H9 (cell line): ENCODE results near the gene ZNF654. TPM values are rescaled to one million over a fixed set of nuclear protein-coding genes. Genes with fewer than 3 reads are reported as not detected.

Experiments used
- DNase-seq: peaks from one replicate; pipeline ENCODE4 v3.0.0-alpha.2; 2017
- H2AFZ ChIP-seq: one replicate; pipeline ENCODE4 v1.6.1; 2013; ENCODE audit warnings: mild to moderate bottlenecking, low read length, control low read depth, moderate library complexity
- H2AK5ac ChIP-seq: 2 replicates; pipeline ENCODE4 v1.6.1; 2013; ENCODE audit warnings: low read length, control low read depth, mixed read lengths; ENCODE audit not compliant: insufficient read length
- H2BK120ac ChIP-seq: one replicate; pipeline ENCODE4 v1.6.1; 2013; ENCODE audit warnings: low read depth, mild to moderate bottlenecking, low read length, control low read depth, inconsistent platforms; ENCODE audit not compliant: poor library complexity, severe bottlenecking
- H2BK12ac ChIP-seq: 2 replicates; pipeline ENCODE4 v1.6.1; 2013; ENCODE audit warnings: low read length, control low read depth, mixed read lengths, low read depth; ENCODE audit not compliant: insufficient read length
- H2BK15ac ChIP-seq: 2 replicates; pipeline ENCODE4 v1.6.1; 2013; ENCODE audit warnings: low read depth, low read length, control low read depth
- H2BK20ac ChIP-seq: one replicate; pipeline ENCODE4 v1.6.1; 2013; ENCODE audit warnings: low read depth, mild to moderate bottlenecking, low read length, control low read depth, inconsistent platforms; ENCODE audit not compliant: poor library complexity, severe bottlenecking
- H2BK5ac ChIP-seq: 2 replicates; pipeline ENCODE4 v1.6.1; 2013; ENCODE audit warnings: low read length, control low read depth, mixed read lengths; ENCODE audit not compliant: insufficient read length
- H3K14ac ChIP-seq: 2 replicates; pipeline ENCODE4 v1.6.1; 2013; ENCODE audit warnings: low read length, control low read depth; ENCODE audit not compliant: insufficient read depth
- H3K18ac ChIP-seq: 2 replicates; pipeline ENCODE4 v1.6.1; 2013; ENCODE audit warnings: low read depth, mild to moderate bottlenecking, mixed read lengths, low read length, control low read depth; ENCODE audit not compliant: insufficient read length
- H3K23ac ChIP-seq: 2 replicates; pipeline ENCODE4 v1.6.1; 2013; ENCODE audit warnings: low read length, control low read depth, mixed read lengths, low read depth; ENCODE audit not compliant: insufficient read length
- H3K23me2 ChIP-seq: 2 replicates; pipeline ENCODE4 v1.6.1; 2013; ENCODE audit warnings: low read depth, mild to moderate bottlenecking, mixed read lengths, low read length, control low read depth; ENCODE audit not compliant: insufficient read length, poor library complexity, severe bottlenecking
- H3K27ac ChIP-seq: 2 replicates; pipeline ENCODE4 v1.5.1; 2013; ENCODE audit warnings: low read length, control low read depth, mixed read lengths, low read depth; ENCODE audit not compliant: insufficient read length
- H3K27me3 ChIP-seq: 2 replicates; pipeline ENCODE4 v1.6.1; 2013; ENCODE audit warnings: low read length, control low read depth, inconsistent platforms; ENCODE audit not compliant: insufficient read depth
- H3K4ac ChIP-seq: 2 replicates; pipeline ENCODE4 v1.6.1; 2013; ENCODE audit warnings: low read depth, mild to moderate bottlenecking, control low read depth, inconsistent platforms, low read length, moderate library complexity
- H3K4me1 ChIP-seq: 2 replicates; pipeline ENCODE4 v1.6.1; 2013; ENCODE audit warnings: low read length, control low read depth, inconsistent platforms; ENCODE audit not compliant: insufficient read depth
- H3K4me2 ChIP-seq: 2 replicates; pipeline ENCODE4 v1.6.1; 2013; ENCODE audit warnings: low read length, control low read depth, mixed read lengths; ENCODE audit not compliant: insufficient read length, insufficient read depth
- H3K56ac ChIP-seq: 2 replicates; pipeline ENCODE4 v1.6.1; 2013; ENCODE audit warnings: low read depth, mild to moderate bottlenecking, mixed read lengths, low read length, control low read depth; ENCODE audit not compliant: insufficient read length
- H3K79me1 ChIP-seq: 2 replicates; pipeline ENCODE4 v1.6.1; 2013; ENCODE audit warnings: low read depth, mild to moderate bottlenecking, moderate library complexity, low read length, control low read depth, inconsistent platforms; ENCODE audit not compliant: insufficient read depth, poor library complexity, severe bottlenecking
- H3K79me2 ChIP-seq: 2 replicates; pipeline ENCODE4 v1.6.1; 2013; ENCODE audit warnings: low read length, control low read depth, inconsistent platforms; ENCODE audit not compliant: insufficient read depth
- H3K9ac ChIP-seq: 2 replicates; pipeline ENCODE4 v1.6.1; 2013; ENCODE audit warnings: low read length, control low read depth, mixed read lengths; ENCODE audit not compliant: insufficient read length; ENCODE audit errors: extremely low read depth
- H3K9me3 ChIP-seq: one replicate; pipeline ENCODE4 v1.6.1; 2013; ENCODE audit warnings: low read depth, low read length, inconsistent platforms; ENCODE audit not compliant: control insufficient read depth
- H3T11ph ChIP-seq: one replicate; pipeline ENCODE4 v1.6.1; 2013; ENCODE audit warnings: mild to moderate bottlenecking, low read length, control low read depth, inconsistent platforms
- H4K20me1 ChIP-seq: one replicate; pipeline ENCODE4 v1.6.1; 2013; ENCODE audit not compliant: control insufficient read depth, insufficient read length, insufficient read depth
- H4K5ac ChIP-seq: 2 replicates; pipeline ENCODE4 v1.6.1; 2013; ENCODE audit warnings: low read depth, mild to moderate bottlenecking, mixed read lengths, low read length, control low read depth; ENCODE audit not compliant: insufficient read length
- H4K8ac ChIP-seq: replicated peaks from 2 replicates; pipeline ENCODE4 v1.6.1; 2013; ENCODE audit warnings: low read length, control low read depth, mixed read lengths, low read depth; ENCODE audit not compliant: insufficient read length
- H4K91ac ChIP-seq: 2 replicates; pipeline ENCODE4 v1.6.1; 2013; ENCODE audit warnings: low read depth, mild to moderate bottlenecking, moderate library complexity, mixed read lengths, low read length, control low read depth; ENCODE audit not compliant: insufficient read length
- H3K27ac Mint-ChIP-seq, 3 experiments: 2 replicates in 2 of 3; 3 replicates in 1 of 3; pipeline ENCODE4 v1.8.0; 2020 to 2021; ENCODE audit warnings: mixed read lengths in 3 of 3, mild to moderate bottlenecking in 1 of 3, moderate library complexity in 1 of 3
- H3K27me3 Mint-ChIP-seq: 2 replicates; pipeline ENCODE4 v1.8.0; 2021; ENCODE audit warnings: low read depth, mild to moderate bottlenecking, moderate library complexity, mixed read lengths
- H3K36me3 Mint-ChIP-seq, 3 experiments: 2 replicates in 2 of 3; 3 replicates in 1 of 3; pipeline ENCODE4 v1.8.0; 2020 to 2021; ENCODE audit warnings: low read depth in 3 of 3, mixed read lengths in 3 of 3; ENCODE audit not compliant: insufficient read depth in 1 of 3
- H3K4me1 Mint-ChIP-seq, 2 experiments: 2 replicates each; pipeline ENCODE4 v1.8.0; 2020; ENCODE audit warnings: mixed read lengths in 2 of 2
- H3K4me3 Mint-ChIP-seq, 2 experiments: 2 replicates in 1 of 2; 3 replicates in 1 of 2; pipeline ENCODE4 v1.8.0; 2020 to 2021; ENCODE audit warnings: mild to moderate bottlenecking in 2 of 2, mixed read lengths in 2 of 2, moderate library complexity in 1 of 2
- H3K9me3 Mint-ChIP-seq, 2 experiments: 2 replicates in 1 of 2; 3 replicates in 1 of 2; pipeline ENCODE4 v1.8.0; 2020; ENCODE audit warnings: mild to moderate bottlenecking in 2 of 2, mixed read lengths in 2 of 2, moderate library complexity in 1 of 2
- total RNA-seq: library from RNA; stranded (reverse); gene quantifications from 2 replicates; pipeline ENCODE4 v1.2.1, GENCODE V29; 2021
- TF ChIP-seq, protein P1 (sequence below): fragments of 200-600 bp; sonication (generic); conservative IDR thresholded peaks from 3 replicates; pipeline ENCODE4 v1.8.0; 2021; ENCODE audit warnings: antibody characterized with exemption, mild to moderate bottlenecking

ZNF654 gene
- total RNA-seq, 1 experiment from 2014 or later: 8.7 TPM

DNA sequence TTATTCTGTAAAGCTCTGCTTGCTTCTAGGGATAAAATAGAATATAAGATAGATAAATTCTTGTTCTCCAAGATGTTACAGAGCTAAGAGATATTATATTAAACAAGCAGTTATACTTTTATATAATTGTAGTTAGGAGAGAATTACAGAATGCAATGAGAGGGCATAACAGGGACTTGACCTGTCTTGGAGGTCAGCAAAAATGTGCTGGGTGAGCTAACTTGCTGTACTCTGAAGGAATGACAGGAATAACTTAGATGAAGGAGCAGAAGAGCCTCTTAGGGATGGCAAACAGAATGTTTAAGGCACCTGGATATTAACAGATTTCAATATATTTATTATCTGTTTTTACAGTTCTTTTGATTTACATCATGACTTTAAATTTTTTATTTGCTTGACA lies 33.2 kb downstream of the ZNF654 start:
- TF ChIP-seq, protein P1, sequence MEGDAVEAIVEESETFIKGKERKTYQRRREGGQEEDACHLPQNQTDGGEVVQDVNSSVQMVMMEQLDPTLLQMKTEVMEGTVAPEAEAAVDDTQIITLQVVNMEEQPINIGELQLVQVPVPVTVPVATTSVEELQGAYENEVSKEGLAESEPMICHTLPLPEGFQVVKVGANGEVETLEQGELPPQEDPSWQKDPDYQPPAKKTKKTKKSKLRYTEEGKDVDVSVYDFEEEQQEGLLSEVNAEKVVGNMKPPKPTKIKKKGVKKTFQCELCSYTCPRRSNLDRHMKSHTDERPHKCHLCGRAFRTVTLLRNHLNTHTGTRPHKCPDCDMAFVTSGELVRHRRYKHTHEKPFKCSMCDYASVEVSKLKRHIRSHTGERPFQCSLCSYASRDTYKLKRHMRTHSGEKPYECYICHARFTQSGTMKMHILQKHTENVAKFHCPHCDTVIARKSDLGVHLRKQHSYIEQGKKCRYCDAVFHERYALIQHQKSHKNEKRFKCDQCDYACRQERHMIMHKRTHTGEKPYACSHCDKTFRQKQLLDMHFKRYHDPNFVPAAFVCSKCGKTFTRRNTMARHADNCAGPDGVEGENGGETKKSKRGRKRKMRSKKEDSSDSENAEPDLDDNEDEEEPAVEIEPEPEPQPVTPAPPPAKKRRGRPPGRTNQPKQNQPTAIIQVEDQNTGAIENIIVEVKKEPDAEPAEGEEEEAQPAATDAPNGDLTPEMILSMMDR: no peak
- Histone ChIP-seq H2AFZ (no peak overlapping the region), H3K14ac (no peak overlapping the region), H3T11ph (no peak overlapping the region), H3K27me3 (no peaks in the 10 kb centered on the region), H3K4me2 (no peak overlapping the region), H3K4me1 (no peaks in the 10 kb centered on the region), H4K91ac (no peak overlapping the region), H3K56ac (no peak overlapping the region), H3K9ac (no peak overlapping the region), H3K79me2 (no peaks in the 10 kb centered on the region), H3K23ac (no peak overlapping the region), H3K9me3 (no peaks in the 10 kb centered on the region), H2BK120ac (no peak overlapping the region), H4K8ac (no peak overlapping the region), H2BK12ac (no peak overlapping the region), H3K4ac (no peak overlapping the region), H3K79me1 (no peaks in the 10 kb centered on the region), H3K18ac (no peak overlapping the region), H2BK20ac (no peak overlapping the region), H2BK5ac (no peak overlapping the region), H3K27ac (no peak overlapping the region), H2AK5ac (no peak overlapping the region), H3K23me2 (no peaks in the 10 kb centered on the region), H4K5ac (no peak overlapping the region), H2BK15ac (no peak overlapping the region), H4K20me1 (no peaks in the 10 kb centered on the region)
- Mint-ChIP-seq H3K4me3 (no peak overlapping the region), H3K9me3 (peaks cover 0 to 4% of the 10 kb centered on the region in 2 experiments; a peak in 1 of 5 replicates), H3K27me3 (no peaks in the 10 kb centered on the region), H3K4me1 (no peaks in the 10 kb centered on the region), H3K27ac (no peak overlapping the region), H3K36me3 (peaks cover 11 to 24% (median 17%) of the 10 kb centered on the region in 3 experiments; a peak in 6 of 7 replicates)
- DNase-seq: no peak
